ENCODE measurements around the gene GLIS2.

The GLIS2 gene

DNA sequence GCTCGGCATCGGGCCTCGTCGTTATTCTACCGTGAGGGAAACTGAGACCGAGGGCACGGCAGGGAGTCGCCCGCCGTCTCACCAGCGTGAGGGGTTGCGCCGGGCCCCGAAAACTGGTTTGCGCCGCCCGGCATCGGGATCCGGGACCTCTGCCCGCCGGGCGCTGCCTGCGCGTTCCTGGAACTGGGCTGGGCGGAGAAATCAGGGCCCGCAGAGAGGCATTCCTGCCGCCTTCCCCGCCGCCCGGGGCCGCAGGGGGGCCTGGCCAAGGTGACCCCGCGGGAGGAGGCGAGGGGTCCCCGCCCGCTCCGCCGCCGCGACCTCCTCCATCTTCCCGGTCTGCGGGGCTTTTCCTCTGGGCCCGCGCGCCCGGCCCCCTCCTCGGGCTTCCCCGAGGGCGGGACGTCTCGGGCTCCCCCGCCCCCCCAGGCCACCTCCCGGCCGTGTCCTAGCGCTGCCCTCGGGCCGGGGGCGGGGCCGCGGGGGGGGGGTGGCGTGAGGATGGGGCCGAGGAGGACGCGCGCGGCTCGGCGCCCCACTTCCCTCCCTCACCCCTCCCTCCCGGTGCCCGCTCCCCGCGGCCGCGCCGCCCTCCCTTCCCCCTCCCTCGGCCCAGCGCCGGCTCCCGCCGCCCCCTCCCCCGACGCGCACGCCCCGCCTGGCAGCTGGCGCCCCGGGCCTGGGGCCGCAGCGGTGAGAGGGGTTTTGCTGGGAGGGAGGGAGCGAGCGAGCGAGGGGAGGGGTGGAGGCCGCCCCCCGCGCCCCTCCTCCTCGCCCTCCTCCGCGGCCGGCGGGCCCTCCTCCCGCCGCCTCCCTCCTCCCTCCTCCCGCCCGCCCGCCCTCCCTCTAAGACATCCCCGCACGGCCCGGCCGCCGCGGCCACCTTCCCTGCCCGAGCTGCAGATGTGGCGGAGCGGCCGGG is at the start of gene GLIS2:
TSS of gene GLIS2 (plus strand) at position 882 of the 922 bp plus-strand sequence. CDS start 16,214 bp downstream, outside the sequence.
- H3K27ac ChIP-seq, result peak within 1 kb of the TSS; percentile 96
- no peaks in the 10 kb centered on the region for H3K36me3 ChIP-seq
- DNase-seq, result peak; percentile 90
- H3K4me3 ChIP-seq (ENCODE audit: low read depth, low read length), result peak within 1 kb of the TSS; percentile 80
- no peaks in the 10 kb centered on the region for H3K9me3 ChIP-seq (ENCODE audit: severe bottlenecking)
- TF ChIP-seq, protein P1, sequence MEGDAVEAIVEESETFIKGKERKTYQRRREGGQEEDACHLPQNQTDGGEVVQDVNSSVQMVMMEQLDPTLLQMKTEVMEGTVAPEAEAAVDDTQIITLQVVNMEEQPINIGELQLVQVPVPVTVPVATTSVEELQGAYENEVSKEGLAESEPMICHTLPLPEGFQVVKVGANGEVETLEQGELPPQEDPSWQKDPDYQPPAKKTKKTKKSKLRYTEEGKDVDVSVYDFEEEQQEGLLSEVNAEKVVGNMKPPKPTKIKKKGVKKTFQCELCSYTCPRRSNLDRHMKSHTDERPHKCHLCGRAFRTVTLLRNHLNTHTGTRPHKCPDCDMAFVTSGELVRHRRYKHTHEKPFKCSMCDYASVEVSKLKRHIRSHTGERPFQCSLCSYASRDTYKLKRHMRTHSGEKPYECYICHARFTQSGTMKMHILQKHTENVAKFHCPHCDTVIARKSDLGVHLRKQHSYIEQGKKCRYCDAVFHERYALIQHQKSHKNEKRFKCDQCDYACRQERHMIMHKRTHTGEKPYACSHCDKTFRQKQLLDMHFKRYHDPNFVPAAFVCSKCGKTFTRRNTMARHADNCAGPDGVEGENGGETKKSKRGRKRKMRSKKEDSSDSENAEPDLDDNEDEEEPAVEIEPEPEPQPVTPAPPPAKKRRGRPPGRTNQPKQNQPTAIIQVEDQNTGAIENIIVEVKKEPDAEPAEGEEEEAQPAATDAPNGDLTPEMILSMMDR (IDR thresholded peaks at IDR 0.05; ENCODE audit: low read depth, low read length), result no peak
- no peaks in the 10 kb centered on the region for H3K27me3 ChIP-seq (ENCODE audit: insufficient read depth, low read depth, severe bottlenecking)

DNA sequence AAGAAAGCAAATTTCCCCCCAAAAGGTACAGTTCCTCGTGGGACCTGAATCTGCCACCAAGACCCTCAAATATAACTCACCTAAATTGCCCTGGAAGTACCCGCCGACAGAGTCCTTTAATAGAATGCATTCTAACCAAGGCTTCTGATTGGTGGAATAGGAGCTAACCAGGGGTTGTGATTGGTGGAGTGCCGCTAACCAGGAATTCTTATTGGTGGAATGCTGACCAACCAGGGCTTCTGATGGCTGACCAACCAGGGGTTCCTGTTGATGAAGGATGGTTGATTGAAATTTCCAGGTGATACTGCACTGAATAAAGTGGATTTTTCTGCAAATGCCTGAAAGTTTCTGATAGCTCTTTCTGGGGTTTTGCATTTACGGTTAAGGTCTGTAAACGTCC is 49.5 kb upstream of the GLIS2 start:
- no peak for DNase-seq
- no peaks in the 10 kb centered on the region for H3K9me3 ChIP-seq (ENCODE audit: severe bottlenecking)

DNA sequence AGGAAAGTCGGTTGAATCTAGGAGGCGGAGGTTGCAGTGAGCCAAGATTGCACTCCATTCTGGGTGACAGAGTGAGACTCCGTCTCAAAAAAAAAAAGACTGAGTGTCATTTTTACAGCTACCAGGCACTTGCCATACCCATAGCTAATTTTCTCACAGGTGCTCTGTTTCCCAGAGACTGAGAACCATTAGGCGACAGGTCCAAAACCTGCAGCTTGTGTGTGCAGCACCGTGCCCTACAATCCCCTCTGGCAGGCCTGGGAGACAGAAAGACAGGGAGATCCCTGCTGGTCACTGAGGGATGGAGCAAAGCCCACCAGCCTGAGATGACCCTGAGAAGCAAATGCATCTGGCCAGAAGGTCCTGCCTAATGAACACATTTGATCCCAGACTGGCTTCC is 45.8 kb upstream of the GLIS2 start:
- peaks cover 47% of the 10 kb centered on the region for H3K36me3 ChIP-seq
- peak overlapping the region; percentile 95; the same call in 1 of the 2 replicates for H3K27ac ChIP-seq
- H3K27me3 ChIP-seq (ENCODE audit: insufficient read depth, low read depth, severe bottlenecking), result no peaks in the 10 kb centered on the region
- DNase-seq, result no peak
- no peaks in the 10 kb centered on the region for H3K9me3 ChIP-seq (ENCODE audit: severe bottlenecking)
- TF ChIP-seq, protein P1 (IDR thresholded peaks at IDR 0.05; ENCODE audit: low read depth, low read length), result no peak
- no peak overlapping the region for H3K4me3 ChIP-seq (ENCODE audit: low read depth, low read length)

More for the DNA sequence above, 49.5 kb upstream of the GLIS2 start:
- TF ChIP-seq, protein P1 (IDR thresholded peaks at IDR 0.05; ENCODE audit: low read depth, low read length), result no peak
- Histone ChIP-seq H3K36me3 (peaks cover 67% of the 10 kb centered on the region), H3K4me3 (ENCODE audit: low read depth, low read length) (no peak overlapping the region), H3K27ac (no peak overlapping the region), H3K27me3 (ENCODE audit: insufficient read depth, low read depth, severe bottlenecking) (no peaks in the 10 kb centered on the region)

DNA sequence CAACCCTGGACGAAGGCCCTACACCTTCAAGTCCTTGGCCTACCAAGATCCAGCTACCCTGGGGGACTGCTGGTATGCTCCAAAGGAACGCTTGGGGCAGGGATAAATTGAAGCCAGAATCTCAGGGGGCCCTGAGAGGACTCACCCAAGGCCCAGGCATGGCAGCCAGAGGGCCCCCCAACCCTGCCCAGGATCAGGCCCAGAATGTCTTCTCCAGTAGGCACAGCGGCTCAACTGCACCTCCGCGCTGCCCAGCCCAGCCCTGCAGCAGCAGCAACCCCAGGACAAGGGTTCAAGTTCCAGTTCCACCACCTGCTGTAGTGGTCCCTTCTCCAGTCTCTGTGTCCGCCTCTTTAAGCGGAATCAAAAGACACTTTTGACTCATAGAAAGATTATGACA is 45.3 kb upstream of the GLIS2 start:
- Histone ChIP-seq H3K4me3 (ENCODE audit: low read depth, low read length) (peak overlapping the region; percentile 90), H3K36me3 (peaks cover 47% of the 10 kb centered on the region), H3K9me3 (ENCODE audit: severe bottlenecking) (no peaks in the 10 kb centered on the region), H3K27ac (peak overlapping the region; percentile 95), H3K27me3 (ENCODE audit: insufficient read depth, low read depth, severe bottlenecking) (no peaks in the 10 kb centered on the region)
- TF ChIP-seq, protein P1 (IDR thresholded peaks at IDR 0.05; ENCODE audit: low read depth, low read length), result no peak
- DNase-seq, result no peak

DNA sequence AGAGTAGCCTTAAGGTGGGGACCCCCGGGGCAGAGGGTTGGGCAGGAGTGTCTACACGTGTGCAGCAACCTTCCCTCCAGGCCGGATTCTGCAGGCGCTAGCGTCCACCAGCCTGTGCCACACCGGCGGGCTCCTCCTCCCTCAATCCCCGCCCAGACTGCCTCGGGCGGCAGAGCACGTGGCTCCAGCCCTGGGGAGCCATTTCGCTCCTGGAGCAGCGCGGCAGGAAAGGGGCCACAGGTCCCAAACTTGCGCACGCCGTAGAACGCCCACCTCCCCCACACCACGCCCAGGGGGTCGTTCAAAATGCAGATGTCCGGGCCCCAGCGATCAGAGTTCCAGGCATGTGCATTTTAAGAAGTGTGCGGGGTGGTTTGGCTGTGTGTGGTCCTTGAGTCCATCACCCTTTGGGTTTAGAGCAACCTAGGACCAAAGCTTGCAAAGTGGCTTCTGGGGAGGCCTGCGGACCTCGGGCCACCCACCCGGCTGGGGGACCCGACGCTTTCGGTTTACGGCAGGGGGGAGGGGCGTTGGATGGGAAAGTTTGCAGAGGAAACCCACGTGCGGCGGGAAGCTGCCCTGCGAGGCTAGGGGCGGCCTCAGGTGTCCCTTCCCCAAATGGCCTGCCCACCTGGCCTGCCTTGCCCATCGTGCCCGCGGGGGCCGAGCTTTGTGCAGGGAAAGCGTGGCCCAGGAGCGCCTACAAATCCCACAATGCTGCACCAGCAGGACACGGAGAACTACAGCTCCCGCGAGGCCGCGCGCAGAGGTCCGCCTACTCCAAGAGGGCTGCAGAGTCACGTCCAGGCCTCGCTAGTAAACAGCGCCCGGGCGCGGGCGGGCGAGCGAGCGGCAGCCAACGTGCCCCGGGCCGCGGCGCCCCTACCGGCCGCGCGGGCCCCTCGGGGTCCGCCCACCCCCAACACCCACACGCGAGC is 44.4 kb upstream of the GLIS2 start:
- Histone ChIP-seq H3K27ac (peak overlapping the region; percentile 95), H3K27me3 (ENCODE audit: insufficient read depth, low read depth, severe bottlenecking) (no peaks in the 10 kb centered on the region), H3K4me3 (ENCODE audit: low read depth, low read length) (peak overlapping the region; percentile 90), H3K9me3 (ENCODE audit: severe bottlenecking) (no peaks in the 10 kb centered on the region), H3K36me3 (peaks cover 38% of the 10 kb centered on the region)
- DNase-seq, result peak; percentile 95
- TF ChIP-seq, protein P1 (IDR thresholded peaks at IDR 0.05; ENCODE audit: low read depth, low read length), result no peak

Measured in WERI-Rb-1 (cell line).